Duodenal mucosa (tissue), 2 donors: ENCODE measurements around the gene KCNJ8.
"Not testable (repeated sequence)": the region's sequence is repeated elsewhere in the genome, so short reads cannot be mapped to it uniquely, and the experiment has no call there.

Experiments used
- H3K27ac ChIP-seq: one replicate; pipeline ENCODE4 v1.7.0; 2013; ENCODE audit warnings: low read depth, low read length
- H3K27me3 ChIP-seq, 2 donors: one replicate each; pipeline ENCODE4 v1.7.0; 2013; ENCODE audit warnings: low read length in 2 of 2, control low read depth in 1 of 2; ENCODE audit not compliant: insufficient read depth in 2 of 2, control insufficient read depth in 1 of 2
- H3K36me3 ChIP-seq, 2 donors: one replicate each; pipeline ENCODE4 v1.7.0; 2013; ENCODE audit warnings: low read length in 2 of 2, control low read depth in 1 of 2; ENCODE audit not compliant: insufficient read depth in 2 of 2, control insufficient read depth in 1 of 2
- H3K4me1 ChIP-seq, 2 donors: one replicate each; pipeline ENCODE4 v1.7.0; 2013; ENCODE audit warnings: low read length in 2 of 2, control low read depth in 1 of 2; ENCODE audit not compliant: insufficient read depth in 2 of 2, control insufficient read depth in 1 of 2
- H3K4me3 ChIP-seq, 2 donors: one replicate each; pipeline ENCODE4 v1.7.0; 2013; ENCODE audit warnings: low read length in 2 of 2, low read depth in 1 of 2
- H3K9ac ChIP-seq, 2 donors: one replicate each; pipeline ENCODE4 v1.7.0; 2013; ENCODE audit warnings: low read length in 2 of 2, low read depth in 1 of 2
- H3K9me3 ChIP-seq, 2 donors: one replicate each; pipeline ENCODE4 v1.7.0; 2013; ENCODE audit warnings: low read length in 2 of 2, control low read depth in 1 of 2; ENCODE audit not compliant: control insufficient read depth in 1 of 2

The KCNJ8 gene

DNA sequence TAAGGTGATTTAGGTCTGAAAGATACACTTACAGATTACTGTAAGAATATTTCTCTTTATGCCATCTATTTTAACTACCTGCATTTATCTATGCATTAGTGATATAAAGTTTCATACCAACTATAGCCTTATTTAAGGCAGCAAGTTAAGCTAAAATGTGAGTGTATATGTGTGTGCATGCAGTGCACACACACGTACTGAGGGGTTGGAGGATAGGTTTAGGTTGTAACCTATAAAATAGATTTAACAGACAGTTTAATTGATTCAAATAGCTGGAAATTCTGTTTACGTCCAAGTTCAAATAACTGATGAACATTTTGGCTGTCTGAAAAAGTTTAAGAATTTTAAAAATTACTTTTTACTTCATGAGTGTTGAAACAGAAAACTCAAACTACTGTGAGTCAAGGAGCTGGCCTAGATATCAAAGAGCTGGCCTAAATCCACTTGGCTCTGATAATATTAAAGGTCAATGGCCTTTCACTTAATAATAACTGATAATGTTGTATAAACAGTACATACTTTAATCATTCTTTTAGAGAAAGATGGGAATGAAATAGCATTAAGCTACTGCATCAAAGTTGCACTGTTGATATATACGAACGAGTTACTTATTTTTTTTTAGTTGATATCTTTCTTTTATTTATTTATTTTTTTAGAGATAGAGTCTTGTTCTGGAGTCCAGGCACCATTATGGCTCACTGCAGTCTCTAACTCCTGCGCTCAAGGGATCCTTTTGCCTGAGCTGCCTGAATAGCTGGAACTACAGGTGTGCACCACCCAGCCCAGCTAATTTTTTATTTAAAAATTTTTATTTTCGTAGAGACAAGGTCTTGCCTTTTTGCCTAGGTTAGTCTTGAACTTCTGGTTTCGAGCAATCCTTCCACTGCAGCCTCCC is 13.8 kb upstream of the KCNJ8 start:
- Histone ChIP-seq H3K4me1 (peaks cover 0 to 3% of the 10 kb centered on the region in 2 donors), H3K4me3 (no peak overlapping the region), H3K9ac (no peak overlapping the region), H3K36me3 (no peaks in the 10 kb centered on the region), H3K27ac (no peak overlapping the region), H3K9me3 (no peaks in the 10 kb centered on the region), H3K27me3 (no peaks in the 10 kb centered on the region)

DNA sequence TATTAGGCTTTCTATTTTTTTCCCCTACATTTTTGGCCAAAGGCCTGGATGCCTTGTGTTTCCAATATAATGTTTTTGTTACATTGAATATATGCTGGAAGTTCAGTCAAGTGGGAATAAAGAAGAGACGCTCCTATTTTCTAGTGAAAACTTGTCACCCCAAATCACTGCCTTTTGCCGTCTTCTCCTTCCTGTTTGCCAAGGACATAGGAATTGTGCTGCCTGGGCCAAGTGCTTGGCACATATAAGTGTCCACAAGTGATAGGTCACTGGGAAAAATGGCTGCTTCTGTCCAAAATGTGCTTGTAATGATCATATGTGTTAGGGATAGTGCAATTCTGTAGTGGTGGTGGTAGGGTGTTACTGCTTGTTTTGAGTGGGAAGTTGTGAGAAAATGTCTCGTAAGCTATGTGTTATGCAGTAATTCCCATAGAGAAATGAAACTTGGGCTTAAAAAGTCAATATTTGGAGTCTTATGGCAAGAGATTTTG is 11.6 kb upstream of the KCNJ8 start:
- Histone ChIP-seq H3K4me3 (no peak overlapping the region), H3K36me3 (no peaks in the 10 kb centered on the region), H3K27ac (no peak overlapping the region), H3K27me3 (no peaks in the 10 kb centered on the region), H3K9me3 (no peaks in the 10 kb centered on the region), H3K9ac (no peak overlapping the region), H3K4me1 (peaks cover 0 to 3% of the 10 kb centered on the region in 2 donors)

DNA sequence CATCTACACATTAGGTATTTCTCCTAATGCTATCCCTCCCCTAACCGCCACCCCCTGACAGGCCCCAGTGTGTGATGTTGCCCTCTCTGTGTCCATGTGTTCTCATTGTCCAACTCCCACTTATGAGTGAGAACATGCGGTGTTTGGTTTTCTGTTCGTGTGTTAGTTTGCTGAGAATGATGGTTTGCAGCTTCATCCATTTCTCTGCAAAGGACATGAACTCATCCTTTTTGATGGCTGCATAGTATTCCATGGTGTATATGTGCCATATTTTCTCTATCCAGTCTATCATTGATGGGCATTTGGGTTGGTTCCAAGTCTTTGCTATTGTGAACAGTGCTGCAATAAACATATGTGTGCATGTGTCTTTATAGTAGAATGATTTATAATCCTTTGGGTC is 8.2 kb upstream of the KCNJ8 start:
- not testable (repeated sequence) for H3K27ac ChIP-seq, H3K9ac ChIP-seq, H3K36me3 ChIP-seq, H3K27me3 ChIP-seq, H3K4me3 ChIP-seq, H3K4me1 ChIP-seq, H3K9me3 ChIP-seq

DNA sequence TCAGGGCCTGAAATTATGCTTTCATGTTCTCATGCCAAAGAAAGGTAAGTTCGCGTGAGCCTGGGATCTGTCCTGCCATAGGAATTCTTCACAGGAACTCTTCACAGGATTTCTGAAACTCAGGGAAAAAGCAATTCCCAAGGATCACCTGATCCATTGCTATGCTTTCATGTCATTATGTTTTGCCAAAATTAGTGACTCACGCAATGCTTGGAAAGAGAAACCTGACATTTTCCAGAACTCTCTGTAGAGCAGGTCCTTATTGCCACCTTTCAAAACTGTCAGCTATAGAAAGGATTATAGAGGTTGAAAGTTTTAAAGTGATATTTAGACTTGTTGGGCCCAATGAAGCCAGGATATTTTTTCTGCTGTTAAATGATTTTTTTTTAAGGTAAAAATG is 6.3 kb upstream of the KCNJ8 start:
- no peak overlapping the region for H3K4me3 ChIP-seq
- H3K27ac ChIP-seq, result no peak overlapping the region
- H3K9ac ChIP-seq, result no peak overlapping the region
- no peaks in the 10 kb centered on the region for H3K9me3 ChIP-seq
- H3K4me1 ChIP-seq, result no peaks in the 10 kb centered on the region
- no peaks in the 10 kb centered on the region for H3K36me3 ChIP-seq
- no peaks in the 10 kb centered on the region for H3K27me3 ChIP-seq

DNA sequence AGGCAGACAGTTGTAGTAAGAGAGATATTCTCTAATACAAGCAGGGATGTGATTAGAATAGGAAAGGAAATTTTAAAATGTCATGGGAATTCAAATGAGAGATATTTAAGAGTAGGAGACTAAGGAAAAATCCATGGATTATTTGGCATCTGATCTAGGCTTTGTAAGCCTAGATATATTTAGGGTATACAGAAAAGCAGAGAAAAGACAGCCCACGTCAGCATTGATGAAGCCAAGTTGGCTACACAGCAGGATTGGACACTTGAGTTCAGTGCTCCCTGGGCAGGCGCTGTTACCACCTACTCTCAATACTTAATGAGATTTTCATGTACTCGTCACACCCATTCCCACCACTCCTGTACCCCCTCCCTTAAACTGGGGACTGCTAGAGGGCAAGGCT is 1.7 kb upstream of the KCNJ8 start:
- Histone ChIP-seq H3K4me1 (no peaks in the 10 kb centered on the region), H3K27me3 (peaks cover 3 to 5% of the 10 kb centered on the region in 2 donors), H3K9ac (no peak overlapping the region), H3K9me3 (no peaks in the 10 kb centered on the region), H3K36me3 (no peaks in the 10 kb centered on the region), H3K4me3 (no peak overlapping the region), H3K27ac (no peak overlapping the region)

DNA sequence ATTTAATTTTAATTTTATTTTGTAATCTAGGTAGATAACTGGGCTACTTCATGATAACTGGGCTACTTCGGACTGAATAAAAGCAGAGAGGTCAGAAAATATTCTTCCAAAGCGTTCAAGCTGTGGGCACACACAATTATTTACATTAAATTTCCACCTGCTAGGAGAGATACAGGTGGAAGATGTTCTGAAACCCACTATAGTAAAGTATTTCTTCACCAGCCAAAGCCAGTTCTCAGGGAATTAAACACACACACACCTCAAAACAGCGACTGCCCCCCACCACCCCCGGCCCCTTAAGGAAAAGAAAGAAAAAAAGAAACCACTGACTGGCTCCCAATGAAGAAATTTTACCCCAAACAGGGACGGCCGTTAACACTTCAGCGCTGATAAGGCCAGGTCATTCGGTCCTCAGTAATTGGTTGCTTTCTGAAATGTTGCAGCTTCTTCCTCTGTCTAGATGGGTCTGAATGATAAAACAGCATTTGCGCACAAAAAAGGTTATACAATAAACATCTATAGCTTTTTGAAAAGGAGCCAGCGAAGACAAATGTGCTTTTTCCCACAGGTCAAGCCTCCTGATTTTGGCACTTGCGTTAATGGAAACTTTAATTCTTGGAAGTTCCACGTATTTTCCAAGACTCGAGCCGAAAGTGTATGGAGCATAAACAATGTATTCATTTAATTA is 771 bp upstream of the KCNJ8 start:
- H3K27ac ChIP-seq, result no peak overlapping the region
- no peaks in the 10 kb centered on the region for H3K4me1 ChIP-seq
- peak overlapping the region in 1 of 2 donors; percentile 23 for H3K9ac ChIP-seq
- H3K9me3 ChIP-seq, result no peaks in the 10 kb centered on the region
- peak overlapping the region; percentile 37 to 52 for H3K4me3 ChIP-seq
- no peaks in the 10 kb centered on the region for H3K36me3 ChIP-seq
- peaks cover 3 to 5% of the 10 kb centered on the region in 2 donors for H3K27me3 ChIP-seq

DNA sequence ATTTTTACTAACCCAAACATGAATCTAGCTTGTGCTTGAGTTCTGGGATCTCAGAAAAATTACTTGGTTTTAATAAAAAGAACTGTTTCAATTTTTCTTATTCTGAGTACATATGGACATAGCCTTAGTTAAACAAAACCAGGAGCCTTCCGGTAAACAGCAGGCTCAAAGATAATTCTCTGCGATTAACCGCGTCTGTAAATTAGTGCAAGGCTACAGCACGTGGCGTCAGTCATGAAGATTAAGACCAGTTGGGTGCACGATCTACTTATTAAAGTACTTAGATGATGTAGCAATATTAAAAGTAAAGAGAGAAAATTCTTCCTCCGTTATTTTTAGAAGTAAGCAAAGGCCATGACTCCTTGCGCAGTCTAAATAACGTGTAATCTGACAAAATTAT is 700 bp downstream of the KCNJ8 start:
- H3K9me3 ChIP-seq, result no peaks in the 10 kb centered on the region
- H3K27me3 ChIP-seq, result peaks cover 3 to 5% of the 10 kb centered on the region in 2 donors
- peak overlapping the region; percentile 49 to 52 for H3K4me3 ChIP-seq
- H3K36me3 ChIP-seq, result no peaks in the 10 kb centered on the region
- no peak overlapping the region for H3K9ac ChIP-seq
- no peak overlapping the region for H3K27ac ChIP-seq
- H3K4me1 ChIP-seq, result no peaks in the 10 kb centered on the region

DNA sequence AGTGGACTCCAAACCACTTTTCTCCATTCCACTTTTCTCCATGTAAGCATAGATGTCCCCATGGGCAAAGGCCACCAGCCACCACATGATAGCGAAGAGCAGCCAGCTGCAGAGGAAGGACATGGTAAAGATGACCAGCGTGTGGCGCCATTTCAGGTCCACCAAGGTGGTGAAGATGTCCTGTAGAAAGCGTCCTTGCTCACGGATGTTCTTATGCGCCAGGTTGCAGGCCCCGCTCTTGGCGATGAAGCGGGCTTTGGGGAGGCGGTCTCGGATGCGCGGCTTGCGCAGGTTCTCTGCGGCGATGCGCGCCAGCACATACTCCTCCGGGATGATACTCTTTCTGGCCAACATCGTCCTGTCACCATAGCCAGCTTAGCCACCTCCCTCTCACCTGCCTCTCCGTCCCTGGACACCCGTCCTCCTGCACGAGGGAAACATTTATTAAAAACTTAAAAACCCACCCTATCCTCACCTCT is 1.2 kb downstream of the KCNJ8 start:
- no peak overlapping the region for H3K27ac ChIP-seq
- H3K4me1 ChIP-seq, result no peaks in the 10 kb centered on the region
- no peaks in the 10 kb centered on the region for H3K36me3 ChIP-seq
- H3K9ac ChIP-seq, result no peak overlapping the region
- H3K4me3 ChIP-seq, result peak overlapping the region; percentile 49 to 52
- H3K9me3 ChIP-seq, result no peaks in the 10 kb centered on the region
- peaks cover 3 to 5% of the 10 kb centered on the region in 2 donors for H3K27me3 ChIP-seq

DNA sequence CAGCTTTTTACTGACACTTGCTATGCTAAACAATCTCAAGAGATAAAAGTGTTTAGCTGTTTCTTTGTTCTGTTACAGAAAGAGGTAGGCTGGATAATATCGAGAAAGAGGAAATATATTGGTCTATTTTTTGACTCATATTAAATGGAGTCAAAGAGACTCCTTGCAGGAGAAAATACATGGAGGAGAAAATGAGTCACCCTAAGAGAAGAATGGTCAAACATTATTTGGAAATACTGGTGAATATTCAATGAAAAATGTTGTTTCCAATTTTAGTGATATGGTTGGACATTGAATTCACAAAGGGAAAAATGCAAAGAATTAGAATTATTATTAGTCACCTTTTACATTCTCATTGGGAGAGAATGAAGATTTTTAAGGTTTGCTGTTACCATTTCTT is 3.2 kb downstream of the KCNJ8 start:
- no peak overlapping the region for H3K4me3 ChIP-seq
- H3K9ac ChIP-seq, result no peak overlapping the region
- H3K27ac ChIP-seq, result no peak overlapping the region
- no peaks in the 10 kb centered on the region for H3K9me3 ChIP-seq
- peaks cover 3 to 5% of the 10 kb centered on the region in 2 donors for H3K27me3 ChIP-seq
- no peaks in the 10 kb centered on the region for H3K36me3 ChIP-seq
- no peaks in the 10 kb centered on the region for H3K4me1 ChIP-seq

DNA sequence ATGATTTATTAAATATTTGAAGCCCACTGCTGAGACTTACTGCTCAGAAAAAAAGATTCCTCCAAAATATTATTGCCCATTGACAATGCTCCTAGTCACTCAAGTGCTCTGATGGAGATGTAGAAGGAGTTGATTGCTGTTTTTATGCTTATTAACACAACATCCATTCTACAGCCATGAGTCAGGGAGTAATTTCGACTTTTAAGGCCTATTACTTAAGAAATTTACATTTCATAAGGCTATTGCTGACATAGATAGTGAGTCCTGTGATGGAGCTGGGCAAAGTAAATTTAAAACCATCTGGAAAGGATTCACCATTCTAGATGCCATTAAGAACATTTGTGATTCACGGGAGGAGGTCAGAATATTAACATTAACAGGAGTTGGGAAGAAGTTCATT is 5.2 kb downstream of the KCNJ8 start:
- no peaks in the 10 kb centered on the region for H3K9me3 ChIP-seq
- no peak overlapping the region for H3K4me3 ChIP-seq
- no peaks in the 10 kb centered on the region for H3K36me3 ChIP-seq
- peaks cover 0 to 3% of the 10 kb centered on the region in 2 donors for H3K27me3 ChIP-seq
- no peak overlapping the region for H3K27ac ChIP-seq
- H3K4me1 ChIP-seq, result no peaks in the 10 kb centered on the region
- no peak overlapping the region for H3K9ac ChIP-seq
